H7 (cell line): ENCODE results near the gene MICAL1. TPM values are rescaled to one million over a fixed set of nuclear protein-coding genes. Genes with fewer than 3 reads are reported as not detected.
A peak's percentile ranks its signal among the peaks of the same experiment; 100 is the strongest.

ENCODE experiments used
- DNase-seq: peaks from one replicate; pipeline ENCODE4 v3.0.0; 2012
- H3K27me3 ChIP-seq: 2 replicates; pipeline ENCODE4 v1.6.0; 2011; ENCODE audit warnings: mild to moderate bottlenecking, low read length; ENCODE audit not compliant: control insufficient read depth, insufficient read depth
- H3K36me3 ChIP-seq: replicated peaks from 2 replicates; pipeline ENCODE4 v1.5.1; 2011; ENCODE audit warnings: low read length; ENCODE audit not compliant: control insufficient read depth, insufficient read depth
- H3K4me3 ChIP-seq: 2 replicates; pipeline ENCODE4 v1.5.1; 2011; ENCODE audit warnings: low read depth, mild to moderate bottlenecking, control low read depth, low read length, moderate library complexity; ENCODE audit not compliant: insufficient read depth
- total RNA-seq: library from RNA; depleted of rRNA; stranded (reverse); fragments of >200 nt; shearing (Covaris generic); gene quantifications from 2 replicates; pipeline ENCODE4 v1.2.3, GENCODE V29; 2014

MICAL1 gene
- total RNA-seq, 1 experiment from 2014 or later: 56.9 TPM

DNA sequence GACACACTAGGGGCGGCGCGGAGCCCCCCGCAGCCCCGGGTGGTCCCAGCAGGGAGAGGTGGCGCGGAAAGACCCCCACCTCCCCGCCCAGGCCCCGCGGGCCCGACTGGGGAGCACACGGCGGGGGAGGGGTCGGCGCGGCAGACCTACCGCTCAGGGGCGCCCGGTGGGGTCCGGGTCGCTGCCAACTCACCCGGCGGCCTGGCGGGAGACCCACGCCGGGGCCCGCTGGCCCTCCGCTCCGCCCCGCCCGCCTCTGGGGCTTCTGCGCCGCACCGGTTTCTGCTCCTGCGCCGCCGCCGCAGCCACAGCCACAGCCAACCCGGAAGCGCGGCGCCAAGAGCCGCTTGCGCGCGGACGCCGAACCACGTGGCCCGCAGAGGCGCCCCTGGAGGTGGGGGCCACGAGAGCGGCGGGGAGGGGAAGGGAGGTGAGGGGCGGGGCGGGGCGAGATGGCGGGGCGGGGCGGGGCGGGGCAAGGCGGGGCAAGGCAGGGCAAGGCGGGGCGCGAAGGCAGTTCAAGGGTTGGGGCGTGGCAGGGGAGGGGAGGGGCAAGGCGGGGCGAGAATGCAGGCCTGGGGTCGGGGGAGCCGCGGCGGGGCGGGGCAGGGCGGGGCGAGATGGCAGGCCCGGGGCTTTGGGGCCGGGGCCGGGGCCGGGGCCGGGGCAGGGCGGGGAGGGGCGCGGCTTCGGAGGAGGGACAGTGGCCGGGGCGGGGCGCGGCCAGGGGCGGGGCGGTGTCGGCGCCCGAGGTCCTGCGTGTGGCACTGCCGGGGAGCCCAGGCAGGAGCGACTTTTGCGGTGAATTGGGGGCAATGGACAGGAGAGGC lies 27.5 kb upstream of the MICAL1 start, which contains the start of gene ZBTB24:
Gene ZBTB24 (minus strand): TSS at position 315 of the 830 bp plus-strand sequence. CDS start 1,193 bp downstream, outside the sequence.
- peak; percentile 100 for DNase-seq
- Histone ChIP-seq H3K36me3 (peaks cover 5% of the 10 kb centered on the region), H3K4me3 (peak within 1 kb of the TSS; percentile 75), H3K27me3 (no peaks in the 10 kb centered on the region)

DNA sequence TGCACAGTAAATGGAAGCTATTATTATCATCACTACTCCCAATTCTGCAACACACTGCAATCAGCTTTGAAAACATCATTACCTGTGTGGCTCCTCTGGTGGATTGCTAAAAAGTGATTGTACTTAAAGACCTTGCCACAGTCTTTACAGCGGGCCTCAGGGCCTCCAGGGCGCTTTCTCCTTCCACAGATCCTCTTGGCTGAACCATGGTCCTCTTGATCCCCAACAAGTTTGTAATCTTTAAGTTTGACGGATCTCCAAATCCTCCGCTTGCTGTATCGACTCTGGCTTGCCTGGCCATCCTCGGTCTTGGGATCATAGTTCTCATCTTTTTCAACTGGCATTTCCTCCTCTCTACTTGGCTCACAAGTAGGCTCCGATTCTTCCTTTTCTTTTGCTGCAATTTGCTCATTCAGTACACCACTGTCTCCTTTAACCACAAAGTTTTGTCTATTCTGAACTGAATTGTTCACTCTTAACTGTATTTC lies 25.5 kb upstream of the MICAL1 start:
- Histone ChIP-seq H3K36me3 (peaks cover 9% of the 10 kb centered on the region), H3K27me3 (no peaks in the 10 kb centered on the region), H3K4me3 (no peak overlapping the region)
- no peak for DNase-seq

DNA sequence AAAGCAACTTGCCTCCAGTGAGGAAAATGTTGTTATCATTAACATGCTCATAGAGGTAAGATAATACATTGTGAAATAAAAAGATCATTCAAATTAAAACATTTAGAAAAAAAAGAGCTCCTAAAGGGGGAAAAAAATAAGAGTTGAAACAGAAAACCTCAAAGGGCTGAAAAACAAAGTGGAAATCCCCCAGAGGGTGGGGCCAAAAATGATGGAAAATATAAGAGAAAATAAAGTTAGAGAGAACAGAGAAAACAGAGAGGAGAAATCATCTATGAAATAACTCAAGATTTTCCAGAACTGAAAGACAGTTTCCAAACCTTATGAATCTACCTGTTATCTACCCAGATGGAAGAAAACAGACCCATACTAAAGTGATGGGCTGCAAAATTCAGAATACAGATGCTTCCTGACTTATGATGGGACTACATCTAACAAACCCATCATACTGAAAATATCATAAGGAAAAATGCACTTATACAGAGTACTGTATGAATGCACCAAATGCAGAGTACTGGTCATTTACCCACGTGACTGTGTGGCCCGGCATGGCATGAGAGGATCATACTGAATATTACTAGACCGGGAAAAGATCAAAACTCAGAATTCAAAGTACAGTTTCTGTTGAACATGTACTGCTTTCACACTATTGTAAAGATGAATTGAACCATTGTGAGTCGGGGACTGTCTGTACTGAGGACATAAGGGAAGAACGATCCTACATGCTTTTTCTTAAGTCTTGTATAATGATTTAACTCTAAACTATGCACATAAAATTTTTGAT lies 23.5 kb upstream of the MICAL1 start:
- H3K27me3 ChIP-seq: no peaks in the 10 kb centered on the region
- DNase-seq: no peak
- H3K4me3 ChIP-seq: no peak overlapping the region
- peaks cover 19% of the 10 kb centered on the region for H3K36me3 ChIP-seq

DNA sequence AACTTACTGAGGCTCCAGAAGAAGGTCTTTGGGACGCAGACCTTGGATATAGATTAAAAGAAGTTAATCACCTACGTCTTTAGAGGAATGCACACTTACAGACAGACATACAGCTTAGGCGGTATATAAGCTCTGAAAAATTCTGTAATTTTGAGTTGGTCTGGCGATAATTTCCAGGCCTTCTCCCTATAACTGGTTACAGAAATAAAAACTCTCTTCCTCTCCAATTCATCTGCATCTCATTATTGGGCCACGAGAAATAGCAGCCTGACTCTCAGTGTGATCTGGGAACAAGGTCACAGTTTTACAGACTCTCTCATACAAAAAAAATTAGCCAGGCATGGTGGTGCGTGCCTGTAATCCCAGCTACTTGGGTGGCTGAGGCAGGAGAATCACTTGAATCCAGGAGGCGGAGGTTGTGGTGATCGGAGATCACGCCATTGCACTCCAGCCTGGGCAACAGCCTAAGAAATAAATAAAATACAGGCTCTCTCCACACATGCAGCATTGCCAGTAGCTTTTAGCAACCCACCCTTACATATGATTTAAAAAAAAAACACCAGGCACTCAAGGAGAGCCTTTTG lies 22.7 kb upstream of the MICAL1 start:
- Histone ChIP-seq H3K4me3 (no peak overlapping the region), H3K36me3 (peaks cover 22% of the 10 kb centered on the region), H3K27me3 (no peaks in the 10 kb centered on the region)
- no peak for DNase-seq

GRCh38 chr6:109477725-109478124 lies 22.2 kb upstream of the MICAL1 start:
- Histone ChIP-seq H3K36me3 (peaks cover 27% of the 10 kb centered on the region), H3K27me3 (no peaks in the 10 kb centered on the region), H3K4me3 (no peak overlapping the region)
- DNase-seq: no peak

- no peak for DNase-seq
- Histone ChIP-seq H3K4me3 (no peak overlapping the region), H3K36me3 (peaks cover 31% of the 10 kb centered on the region)
Observed at GRCh38 chr6:109477184-109477583, 21.6 kb upstream of the MICAL1 start.

DNA sequence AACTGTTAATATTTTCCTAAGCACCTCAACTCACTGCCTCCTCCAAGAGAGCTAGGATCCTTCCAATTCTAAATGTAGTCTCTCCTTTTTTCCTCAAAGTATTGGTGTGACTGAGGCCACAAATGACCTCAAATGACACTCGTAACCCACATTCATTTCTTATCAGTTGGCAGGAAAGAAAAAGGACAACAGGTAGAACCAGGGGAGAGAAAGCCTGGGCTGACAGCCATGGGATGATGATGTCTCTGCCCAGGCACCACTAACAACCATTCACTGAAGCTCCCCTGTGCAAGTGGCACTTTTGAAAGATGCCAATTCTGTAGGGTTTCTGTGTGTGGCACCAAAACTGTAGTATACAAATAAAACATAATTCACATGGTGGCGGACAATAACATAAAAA lies 20.1 kb upstream of the MICAL1 start:
- no peak for DNase-seq
- Histone ChIP-seq H3K27me3 (no peaks in the 10 kb centered on the region), H3K36me3 (peaks cover 39% of the 10 kb centered on the region), H3K4me3 (no peak overlapping the region)

More at GRCh38 chr6:109477184-109477583, 21.6 kb upstream of the MICAL1 start:
- H3K27me3 ChIP-seq: no peaks in the 10 kb centered on the region

DNA sequence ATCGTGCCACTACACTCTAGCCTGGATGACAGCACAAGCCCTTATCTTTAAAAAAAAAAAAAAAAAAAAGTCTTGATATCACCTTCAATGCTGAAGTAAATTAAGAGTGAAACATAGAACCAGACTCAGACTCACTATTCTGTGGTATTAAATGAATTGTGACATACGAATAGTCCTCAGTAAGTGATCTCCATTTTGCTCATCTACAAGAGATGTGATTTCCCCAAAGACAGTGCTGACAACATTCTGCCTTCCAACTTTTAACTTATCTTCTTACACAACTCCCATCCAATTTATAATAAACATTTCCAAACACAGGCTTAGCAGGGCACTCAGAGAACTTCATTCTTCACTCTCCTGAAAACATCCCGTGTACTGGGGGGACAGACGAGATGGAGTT lies 19.4 kb upstream of the MICAL1 start:
- H3K36me3 ChIP-seq: peaks cover 37% of the 10 kb centered on the region
- DNase-seq: no peak
- no peaks in the 10 kb centered on the region for H3K27me3 ChIP-seq
- H3K4me3 ChIP-seq: no peak overlapping the region

- Histone ChIP-seq H3K36me3 (peaks cover 42% of the 10 kb centered on the region), H3K27me3 (no peaks in the 10 kb centered on the region), H3K4me3 (no peak overlapping the region)
- DNase-seq: no peak
Observed at GRCh38 chr6:109473120-109473519, 17.5 kb upstream of the MICAL1 start.

DNA sequence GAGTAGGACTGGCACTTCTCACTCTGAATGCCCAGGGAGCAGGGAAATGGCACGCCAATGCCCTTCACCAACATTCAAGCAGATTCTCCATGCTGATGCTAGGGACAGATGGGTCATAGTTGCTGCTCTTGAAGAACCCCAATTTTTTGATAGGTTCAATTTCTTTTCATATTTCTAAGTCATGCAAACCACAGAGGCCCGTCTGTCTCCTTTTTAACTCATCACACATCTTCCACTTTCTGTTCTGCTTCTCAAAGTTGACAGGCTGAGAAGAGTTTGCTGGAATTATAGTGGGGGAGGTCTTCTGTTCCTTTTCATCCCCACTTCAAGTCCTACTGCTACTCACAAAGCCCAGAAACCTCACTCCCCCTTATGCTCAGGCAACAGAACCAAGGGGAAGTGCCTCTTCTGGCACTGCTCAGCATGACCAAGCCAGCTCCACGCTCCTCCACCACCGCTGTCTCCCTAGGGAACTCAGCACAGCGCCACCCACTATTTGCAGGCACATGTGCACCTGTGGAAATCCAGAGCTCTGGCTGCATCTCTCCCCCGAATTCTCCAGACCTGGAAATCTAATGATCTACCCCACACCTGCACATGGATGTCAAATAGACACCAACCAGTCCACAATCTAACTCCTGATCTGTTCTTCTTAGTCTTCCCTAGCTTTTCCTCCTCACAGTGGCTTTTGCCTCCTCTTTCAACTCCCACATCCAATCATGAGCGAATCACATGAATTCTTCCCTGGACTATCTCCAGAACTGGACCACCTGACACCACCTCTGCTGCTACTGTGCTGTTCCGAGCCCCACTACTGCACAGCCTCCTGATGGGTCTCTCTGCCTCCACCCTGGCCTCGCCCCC lies 16.8 kb upstream of the MICAL1 start:
- peaks cover 44% of the 10 kb centered on the region for H3K36me3 ChIP-seq
- no peak for DNase-seq
- H3K4me3 ChIP-seq: no peak overlapping the region
- no peaks in the 10 kb centered on the region for H3K27me3 ChIP-seq

DNA sequence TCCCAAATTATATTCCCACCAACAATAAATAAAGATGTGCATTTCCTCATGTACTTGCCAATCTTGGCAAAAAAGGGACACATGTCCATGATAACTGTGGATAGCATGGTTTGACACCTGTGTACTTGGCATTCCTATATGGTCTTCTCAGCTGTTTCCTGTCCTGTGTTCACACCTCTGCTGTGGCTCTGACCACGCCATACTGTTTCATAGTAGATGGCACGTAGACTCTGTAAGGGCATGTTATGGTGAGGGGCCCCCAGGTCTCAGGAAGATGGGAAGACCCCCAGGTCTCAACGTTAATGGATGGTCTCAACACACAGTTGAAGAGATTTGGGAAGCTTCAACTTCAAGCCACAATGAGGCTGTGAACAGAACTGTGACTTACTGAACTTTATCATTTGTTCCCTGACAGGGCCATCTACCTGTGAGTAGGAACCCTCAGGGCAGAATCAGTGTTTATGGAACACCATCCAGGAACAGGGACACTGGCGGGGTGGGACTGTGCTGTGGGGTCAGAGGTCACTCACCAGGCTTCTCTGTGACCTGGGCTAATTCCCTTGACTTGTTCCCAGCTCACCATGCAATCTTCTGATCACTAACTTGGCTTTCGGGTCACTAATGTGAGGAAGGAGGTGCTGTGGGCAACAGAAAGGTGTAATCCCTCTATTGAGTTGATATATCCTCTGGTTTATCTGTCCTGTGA lies 15.7 kb upstream of the MICAL1 start:
- peaks cover 45% of the 10 kb centered on the region for H3K36me3 ChIP-seq
- DNase-seq: no peak
- H3K4me3 ChIP-seq: no peak overlapping the region
- no peaks in the 10 kb centered on the region for H3K27me3 ChIP-seq

DNA sequence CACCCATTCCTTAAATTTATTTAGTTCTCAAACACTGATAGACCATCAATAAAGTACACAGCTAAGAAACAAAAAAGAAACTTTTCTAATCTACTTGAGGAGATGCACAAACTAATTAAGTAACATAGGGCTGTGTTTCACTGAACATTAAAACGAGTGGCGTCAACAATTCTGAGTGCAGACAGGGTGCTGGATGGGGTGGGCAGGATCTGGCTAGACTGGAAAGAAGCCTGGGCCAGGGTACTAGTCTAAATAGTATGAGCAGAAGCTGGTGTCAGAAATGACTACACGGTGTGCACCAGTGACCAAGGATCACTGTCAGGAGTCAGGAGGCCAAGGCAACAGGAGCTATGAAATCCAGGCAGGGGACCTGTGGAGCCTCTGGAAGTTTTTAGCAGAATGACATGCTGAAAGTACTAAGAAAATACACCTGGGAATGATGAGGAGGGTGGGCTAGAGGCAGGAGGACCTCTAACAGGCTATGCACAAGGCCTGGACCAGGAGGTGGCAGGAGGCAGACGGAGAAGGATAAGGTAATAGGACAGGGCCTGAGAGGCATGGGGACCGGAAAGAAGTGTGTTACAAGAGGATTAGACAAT lies 14.1 kb upstream of the MICAL1 start:
- Histone ChIP-seq H3K27me3 (no peaks in the 10 kb centered on the region), H3K4me3 (no peak overlapping the region), H3K36me3 (peaks cover 45% of the 10 kb centered on the region)
- DNase-seq: no peak

DNA sequence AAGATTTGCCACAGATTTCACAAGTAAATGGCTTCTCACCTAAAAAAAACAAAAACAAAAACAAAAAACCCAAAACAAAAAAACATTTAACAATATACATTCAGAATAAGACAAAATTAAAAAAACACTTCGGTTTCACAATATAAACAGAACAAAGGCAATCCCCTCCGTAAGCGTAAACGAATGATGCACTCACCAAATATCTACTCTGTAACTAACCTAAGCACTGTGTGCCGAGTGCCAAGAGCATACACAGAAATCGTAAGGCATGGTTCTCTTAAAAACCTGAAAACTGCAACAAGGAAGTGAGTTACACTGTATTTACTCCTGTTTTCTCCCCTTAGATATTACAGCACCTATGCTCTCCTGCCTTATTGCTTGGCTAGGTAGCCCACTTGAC lies 12.1 kb upstream of the MICAL1 start:
- no peak overlapping the region for H3K4me3 ChIP-seq
- H3K36me3 ChIP-seq: peaks cover 41% of the 10 kb centered on the region
- no peaks in the 10 kb centered on the region for H3K27me3 ChIP-seq
- no peak for DNase-seq
